Measurements from ENCODE around the gene TSEN34.

The TSEN34 gene

DNA sequence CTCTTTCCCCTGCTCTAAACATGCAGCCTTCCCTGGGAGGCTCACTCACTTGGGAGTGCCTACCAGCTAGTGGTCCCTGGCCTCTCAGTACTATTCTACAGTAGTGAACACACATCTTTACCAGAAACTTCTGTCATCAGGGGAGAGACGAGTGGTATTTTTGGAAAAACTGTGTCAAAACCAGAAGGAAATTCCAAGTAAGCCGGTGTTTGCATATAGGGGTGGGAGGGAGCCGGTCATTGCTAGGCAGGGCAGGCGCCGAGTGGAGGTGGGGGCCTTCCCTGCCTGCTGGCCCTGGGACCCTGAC, 16.5 kb downstream of the TSEN34 start:
- Histone ChIP-seq H3K9me2 (replicated peaks; ENCODE audit: insufficient read depth, low read length) (no peaks in the 10 kb centered on the region), H3K27me3 (ENCODE audit: low read length) (no peaks in the 10 kb centered on the region), H3K9me3 (ENCODE audit: insufficient read depth, low read length) (no peaks in the 10 kb centered on the region), H3K36me3 (ENCODE audit: low read length) (peaks cover 26% of the 10 kb centered on the region), H2AFZ (ENCODE audit: low read depth, low read length, severe bottlenecking) (no peak overlapping the region), H4K20me1 (ENCODE audit: low read depth, low read length) (peaks cover 44% of the 10 kb centered on the region), H3K4me2 (ENCODE audit: low read depth, low read length, poor library complexity, severe bottlenecking) (no peak overlapping the region), H3F3A (ENCODE audit: insufficient read depth) (peaks cover 73% of the 10 kb centered on the region), H3K27ac (ENCODE audit: low read depth, low read length) (peak overlapping the region; percentile 17; the same call in 1 of the 2 replicates), H3K4me3 (ENCODE audit: insufficient read depth, low read length, poor library complexity, severe bottlenecking) (no peak overlapping the region), H3K79me2 (ENCODE audit: insufficient read depth, low read length) (peaks cover 41% of the 10 kb centered on the region), H3K9ac (ENCODE audit: low read length) (no peak overlapping the region)
- TF ChIP-seq EZH2phosphoT487 (conservative IDR thresholded peaks at IDR 0.05; ENCODE audit: low read length) (no peak), CTCF (IDR thresholded peaks at IDR 0.05; ENCODE audit: insufficient read depth, low read length, poor library complexity, severe bottlenecking) (no peak)

GRCh38 chr19:54207983-54208783, 17.1 kb downstream of the TSEN34 start:
- H2AFZ ChIP-seq (ENCODE audit: low read depth, low read length, severe bottlenecking), result no peak overlapping the region
- H3F3A ChIP-seq (ENCODE audit: insufficient read depth), result peaks cover 69% of the 10 kb centered on the region
- H4K20me1 ChIP-seq (ENCODE audit: low read depth, low read length), result peaks cover 38% of the 10 kb centered on the region
- H3K9ac ChIP-seq (ENCODE audit: low read length), result no peak overlapping the region
- H3K4me2 ChIP-seq (ENCODE audit: low read depth, low read length, poor library complexity, severe bottlenecking), result no peak overlapping the region
- no peaks in the 10 kb centered on the region for H3K27me3 ChIP-seq (ENCODE audit: low read length)
- H3K27ac ChIP-seq (ENCODE audit: low read depth, low read length), result peak overlapping the region; percentile 34
- no peaks in the 10 kb centered on the region for H3K9me3 ChIP-seq (ENCODE audit: insufficient read depth, low read length)
- TF ChIP-seq CTCF (IDR thresholded peaks at IDR 0.05; ENCODE audit: insufficient read depth, low read length, poor library complexity, severe bottlenecking), result no peak
- no peak for TF ChIP-seq EZH2phosphoT487 (conservative IDR thresholded peaks at IDR 0.05; ENCODE audit: low read length)
- peaks cover 35% of the 10 kb centered on the region for H3K79me2 ChIP-seq (ENCODE audit: insufficient read depth, low read length)
- no peaks in the 10 kb centered on the region for H3K9me2 ChIP-seq (replicated peaks; ENCODE audit: insufficient read depth, low read length)
- H3K36me3 ChIP-seq (ENCODE audit: low read length), result peaks cover 25% of the 10 kb centered on the region
- no peak overlapping the region for H3K4me3 ChIP-seq (ENCODE audit: insufficient read depth, low read length, poor library complexity, severe bottlenecking)

DNA sequence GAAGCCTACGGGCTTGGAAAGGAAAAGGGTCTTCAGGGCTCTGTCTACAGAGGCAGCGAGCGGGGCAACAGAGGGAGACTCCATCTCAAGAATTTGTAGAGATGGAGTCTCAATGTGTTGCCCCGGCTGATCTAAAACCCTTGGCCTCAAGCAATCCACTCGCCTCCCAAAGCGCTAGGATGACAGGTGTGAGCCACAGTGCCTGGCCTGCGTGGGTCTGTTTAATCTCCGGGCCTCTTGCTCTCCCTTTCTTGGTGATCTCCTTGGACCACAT, 17.6 kb downstream of the TSEN34 start:
- peaks cover 66% of the 10 kb centered on the region for H3F3A ChIP-seq (ENCODE audit: insufficient read depth)
- H3K27ac ChIP-seq (ENCODE audit: low read depth, low read length), result peak overlapping the region; percentile 34
- no peak overlapping the region for H2AFZ ChIP-seq (ENCODE audit: low read depth, low read length, severe bottlenecking)
- H3K9me3 ChIP-seq (ENCODE audit: insufficient read depth, low read length), result no peaks in the 10 kb centered on the region
- H3K4me2 ChIP-seq (ENCODE audit: low read depth, low read length, poor library complexity, severe bottlenecking), result no peak overlapping the region
- peaks cover 33% of the 10 kb centered on the region for H4K20me1 ChIP-seq (ENCODE audit: low read depth, low read length)
- peaks cover 30% of the 10 kb centered on the region for H3K79me2 ChIP-seq (ENCODE audit: insufficient read depth, low read length)
- TF ChIP-seq CTCF (IDR thresholded peaks at IDR 0.05; ENCODE audit: insufficient read depth, low read length, poor library complexity, severe bottlenecking) (no peak), EZH2phosphoT487 (conservative IDR thresholded peaks at IDR 0.05; ENCODE audit: low read length) (no peak)
- H3K36me3 ChIP-seq (ENCODE audit: low read length), result peaks cover 23% of the 10 kb centered on the region
- no peaks in the 10 kb centered on the region for H3K9me2 ChIP-seq (replicated peaks; ENCODE audit: insufficient read depth, low read length)
- no peak overlapping the region for H3K4me3 ChIP-seq (ENCODE audit: insufficient read depth, low read length, poor library complexity, severe bottlenecking)
- no peaks in the 10 kb centered on the region for H3K27me3 ChIP-seq (ENCODE audit: low read length)
- no peak overlapping the region for H3K9ac ChIP-seq (ENCODE audit: low read length)
